HL-60 (cell line): ENCODE data around the gene DPH3.

Source experiments
- CTCF ChIP-seq: IDR thresholded peaks from one replicate; pipeline ENCODE4 v1.5.1; 2011; ENCODE audit warnings: low read length, control low read depth, inconsistent platforms; ENCODE audit not compliant: insufficient read depth
- GABPA ChIP-seq: IDR thresholded peaks from 2 replicates; pipeline ENCODE4 v1.6.1; 2012; ENCODE audit warnings: low read depth
- POLR2AphosphoS5 ChIP-seq: IDR thresholded peaks from 2 replicates; pipeline ENCODE4 v1.6.1; 2012; ENCODE audit warnings: low read depth

GRCh38 chr3:16224325-16224724, 40.4 kb downstream of the DPH3 start:
- no peak for TF ChIP-seq POLR2AphosphoS5
- no peak for TF ChIP-seq GABPA
- TF ChIP-seq CTCF: no peak
